GM21723 (cell line): ENCODE measurements around the gene PITX2.
A peak's percentile ranks its signal among the peaks of the same experiment; 100 is the strongest.

ENCODE experiments used
- ATAC-seq: cut with Tn5 transposase; IDR thresholded peaks from one replicate; pipeline ENCODE4 v1.9.1; 2021; ENCODE audit warnings: mild to moderate bottlenecking, moderate library complexity; ENCODE audit not compliant: unreplicated experiment

The PITX2 gene

DNA sequence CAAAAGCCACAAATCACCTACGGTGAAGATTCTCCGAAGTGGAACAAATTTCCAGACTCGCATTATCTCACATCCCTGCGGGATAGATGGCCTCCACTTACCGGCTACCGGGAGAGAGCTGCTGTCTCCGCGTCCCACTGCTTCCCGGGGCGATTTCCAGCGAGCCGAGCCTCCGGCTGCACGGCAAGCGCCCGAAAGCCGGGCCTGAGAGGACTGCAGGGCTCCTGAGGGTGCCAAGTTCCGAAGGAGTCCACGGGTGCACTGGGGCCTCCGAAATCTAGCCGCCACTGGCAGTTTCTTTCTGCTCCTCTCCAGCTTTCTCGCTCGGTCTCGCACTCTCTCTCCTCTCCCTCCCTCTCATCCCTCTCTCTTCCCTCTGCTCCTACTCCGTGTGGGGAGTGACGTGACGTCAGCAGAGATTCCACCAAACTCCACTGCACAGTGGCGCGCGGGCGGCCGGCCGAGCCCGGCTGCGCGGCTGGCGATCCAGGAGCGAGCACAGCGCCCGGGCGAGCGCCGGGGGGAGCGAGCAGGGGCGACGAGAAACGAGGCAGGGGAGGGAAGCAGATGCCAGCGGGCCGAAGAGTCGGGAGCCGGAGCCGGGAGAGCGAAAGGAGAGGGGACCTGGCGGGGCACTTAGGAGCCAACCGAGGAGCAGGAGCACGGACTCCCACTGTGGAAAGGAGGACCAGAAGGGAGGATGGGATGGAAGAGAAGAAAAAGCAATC lies 14.0 kb upstream of the PITX2 start:
- ATAC-seq = no peak

- no peak for ATAC-seq
These were observed 13.3 kb upstream of the PITX2 start for GRCh38 chr4:110636171-110636679.

DNA sequence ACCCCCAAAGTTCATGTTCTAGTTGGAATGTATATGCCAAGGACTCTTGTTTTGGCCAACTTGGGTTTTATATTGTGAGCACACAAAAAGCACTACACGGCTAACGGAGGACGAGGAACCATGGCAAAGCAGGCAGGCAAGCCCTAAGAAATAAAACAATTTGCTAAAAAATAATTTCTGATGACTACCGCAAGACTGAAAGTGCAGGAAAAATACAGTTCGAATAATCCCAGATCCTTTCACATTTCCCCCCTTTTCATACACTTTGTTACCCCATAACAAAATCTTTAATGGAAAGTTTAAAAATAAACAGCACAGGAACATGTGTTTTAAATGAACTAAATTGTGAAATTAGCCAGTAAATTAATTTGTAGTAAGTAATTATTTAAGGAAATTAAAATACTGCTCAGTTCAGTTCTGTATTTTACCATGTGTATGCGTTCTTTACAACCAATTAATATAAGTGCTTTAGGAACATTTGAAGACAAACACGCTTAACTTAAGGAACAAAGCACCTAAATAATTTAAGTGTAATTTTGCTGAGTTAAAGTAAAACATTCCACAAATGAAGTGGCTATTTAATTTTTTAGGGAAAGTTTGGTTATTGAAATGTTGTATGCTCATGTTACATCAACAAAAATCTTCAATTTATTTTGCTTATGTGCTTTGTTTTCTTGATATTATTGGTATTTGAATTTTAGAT lies 12.4 kb upstream of the PITX2 start:
- ATAC-seq = no peak

- no peak for ATAC-seq
These were observed 11.7 kb upstream of the PITX2 start for GRCh38 chr4:110634350-110635162.

DNA sequence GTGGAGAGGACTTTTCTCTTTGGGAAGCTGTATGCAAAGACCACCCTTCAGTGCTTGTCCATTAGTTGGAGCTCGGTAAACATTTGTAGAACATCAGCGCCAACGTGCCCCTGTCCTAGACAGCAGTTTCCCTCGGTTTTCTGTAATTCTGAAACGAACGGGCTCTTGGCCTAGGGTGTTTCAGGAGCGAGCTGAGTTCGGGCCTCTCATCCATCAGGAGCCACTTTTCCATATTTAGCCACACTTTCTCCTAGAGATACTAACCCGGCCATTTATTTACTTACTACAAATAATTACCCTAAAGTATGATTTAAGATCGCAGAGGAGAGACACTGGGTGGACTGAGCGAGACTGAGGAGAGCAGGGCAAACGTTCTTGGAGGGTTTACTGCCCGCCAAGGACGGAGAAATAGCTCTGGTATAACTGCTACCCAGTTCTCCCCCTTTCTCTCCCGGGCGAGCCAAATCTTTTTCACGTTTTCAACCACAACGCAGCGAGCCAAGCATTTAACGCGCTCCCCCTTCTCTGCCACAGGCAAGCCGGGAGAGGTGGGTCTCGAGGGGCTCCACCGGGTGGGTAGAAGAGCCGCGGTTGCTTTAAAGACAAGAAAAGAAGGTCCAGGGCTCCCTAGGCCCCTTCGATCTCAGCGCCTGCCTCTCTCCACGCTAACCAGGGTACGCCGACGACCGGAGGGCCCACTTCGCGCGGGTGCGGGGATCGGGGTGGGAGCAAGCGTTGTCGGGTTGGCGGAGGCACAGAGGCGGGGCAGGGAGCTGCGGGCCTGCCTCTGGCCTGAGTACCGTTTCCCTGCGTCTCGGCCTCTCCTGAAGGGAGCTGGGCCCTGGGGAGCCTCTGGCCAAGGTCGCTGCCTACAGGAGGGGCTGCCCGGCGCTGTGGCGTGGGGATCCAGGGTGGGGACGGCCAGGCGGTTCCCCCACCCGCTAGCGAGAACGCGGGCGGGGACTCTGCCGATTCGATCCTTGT lies 10.8 kb upstream of the PITX2 start:
- no peak for ATAC-seq

DNA sequence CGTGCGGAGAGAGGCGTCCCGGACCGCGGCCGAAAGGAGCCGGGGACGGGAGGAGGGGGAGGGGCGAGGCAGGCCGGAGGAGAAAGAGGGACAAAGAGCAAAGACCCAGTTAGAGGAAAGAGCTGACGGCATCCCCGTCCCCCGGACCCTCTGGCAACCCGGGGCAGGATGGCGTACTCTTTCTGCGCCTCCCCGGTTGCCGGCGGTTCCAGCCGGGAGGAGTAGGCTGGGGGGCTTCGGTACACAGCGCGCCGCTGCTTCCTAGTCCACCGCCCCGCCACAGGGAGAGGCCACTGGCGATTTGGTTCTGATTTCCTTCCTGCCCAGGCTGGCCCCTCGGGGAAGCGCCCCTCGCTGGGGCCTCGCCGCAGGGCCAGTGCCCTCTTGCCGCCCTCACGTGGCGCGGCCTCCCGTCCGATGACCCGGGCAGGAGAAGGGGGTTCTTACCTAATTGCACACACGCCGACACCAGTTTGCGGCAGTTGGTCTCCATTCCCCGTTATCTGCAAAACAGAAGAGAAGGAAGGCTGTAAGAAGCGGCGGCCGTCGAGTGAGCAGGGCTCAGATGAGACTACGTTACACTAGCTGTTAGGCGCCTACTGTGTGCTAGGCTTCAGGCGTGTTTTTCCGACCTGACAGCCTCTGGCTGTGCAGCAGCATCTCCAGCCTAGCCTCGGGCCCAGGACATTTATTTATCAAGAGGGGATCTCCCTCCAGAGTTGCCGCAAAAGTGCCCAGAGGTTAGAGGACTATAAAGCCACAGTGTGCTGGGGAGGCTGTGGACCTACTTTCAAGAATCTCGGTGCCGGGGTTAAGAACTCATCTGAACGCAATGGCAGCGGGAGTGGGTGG lies 9.9 kb upstream of the PITX2 start:
- ATAC-seq = peak; percentile 12

DNA sequence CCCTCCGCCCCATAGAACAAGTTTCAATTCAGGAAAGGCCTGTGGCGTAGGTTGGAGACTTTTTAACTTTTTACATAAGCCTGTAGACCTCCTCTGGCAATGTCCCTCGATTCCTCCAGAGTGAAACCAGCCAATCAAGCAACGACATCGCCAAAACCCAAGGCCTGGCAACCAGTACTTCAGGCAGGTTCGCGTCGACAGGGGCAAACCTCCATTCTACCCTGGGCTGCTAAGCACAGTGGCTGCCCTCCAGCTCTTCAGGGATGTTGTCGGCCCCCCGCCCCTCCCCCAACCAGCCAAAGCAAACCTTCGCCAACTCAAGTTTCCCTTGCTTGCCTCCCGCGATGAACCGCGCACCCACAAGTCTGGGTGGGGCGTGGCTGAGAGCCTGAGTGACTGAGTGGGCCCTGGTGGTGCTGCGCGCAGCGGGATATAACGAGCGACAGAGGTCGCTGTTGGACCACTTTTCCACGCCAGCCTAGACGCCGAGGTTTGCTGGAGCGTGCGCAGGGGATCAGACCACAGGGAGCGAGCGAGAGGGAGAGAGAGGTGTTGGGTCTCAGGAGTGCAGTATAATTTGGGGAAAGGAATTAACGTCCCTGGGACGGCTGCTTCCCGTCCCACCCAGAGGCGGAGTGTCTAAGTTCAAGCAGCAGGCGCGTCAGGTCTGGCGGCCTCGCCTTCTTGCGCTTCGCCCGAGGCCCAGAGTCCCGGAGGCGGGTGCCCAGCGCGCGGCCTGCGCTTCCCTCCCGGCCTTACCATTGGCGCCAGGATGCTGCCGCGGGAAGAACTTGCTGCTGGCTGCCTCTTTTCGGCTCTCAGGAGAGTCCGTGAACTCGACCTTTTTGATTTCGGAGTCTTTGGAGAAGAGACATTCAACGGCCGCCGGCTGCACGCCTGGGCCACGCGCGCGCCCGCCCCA lies 9.0 kb upstream of the PITX2 start:
- ATAC-seq = peak; percentile 99

DNA sequence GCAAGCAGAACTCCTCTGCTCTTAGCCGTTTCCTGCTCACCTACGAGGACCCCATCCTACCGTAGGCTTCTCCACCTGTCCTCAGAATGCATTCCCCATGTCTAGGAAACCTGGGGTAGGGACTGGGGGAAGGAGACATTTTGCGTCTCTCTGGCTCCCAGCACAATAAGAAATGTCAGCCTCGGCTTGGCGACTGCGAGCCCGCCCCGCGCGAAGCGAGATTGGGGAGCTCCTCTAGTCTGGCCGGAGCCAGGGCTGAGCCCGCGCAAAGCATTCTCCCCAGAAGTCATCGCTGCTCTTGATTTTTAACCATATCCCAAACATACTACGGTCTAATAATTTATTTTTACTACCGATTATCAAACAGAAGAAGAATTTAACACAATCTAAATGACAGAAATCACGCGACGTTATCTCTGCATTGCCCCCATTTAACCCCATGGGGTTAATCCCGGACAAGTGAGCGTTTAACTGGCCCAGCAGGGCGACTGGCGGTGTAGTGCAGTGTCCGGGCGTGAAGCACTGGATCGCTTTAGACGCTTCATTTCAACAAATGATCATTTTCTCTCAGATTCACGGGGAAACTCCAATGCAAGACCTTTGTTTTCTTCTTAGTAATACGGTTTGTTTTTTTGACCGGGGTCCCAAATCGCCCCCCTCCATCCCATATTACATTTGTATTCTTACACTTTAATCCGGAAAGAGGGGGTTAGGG lies 8.0 kb upstream of the PITX2 start:
- no peak for ATAC-seq

DNA sequence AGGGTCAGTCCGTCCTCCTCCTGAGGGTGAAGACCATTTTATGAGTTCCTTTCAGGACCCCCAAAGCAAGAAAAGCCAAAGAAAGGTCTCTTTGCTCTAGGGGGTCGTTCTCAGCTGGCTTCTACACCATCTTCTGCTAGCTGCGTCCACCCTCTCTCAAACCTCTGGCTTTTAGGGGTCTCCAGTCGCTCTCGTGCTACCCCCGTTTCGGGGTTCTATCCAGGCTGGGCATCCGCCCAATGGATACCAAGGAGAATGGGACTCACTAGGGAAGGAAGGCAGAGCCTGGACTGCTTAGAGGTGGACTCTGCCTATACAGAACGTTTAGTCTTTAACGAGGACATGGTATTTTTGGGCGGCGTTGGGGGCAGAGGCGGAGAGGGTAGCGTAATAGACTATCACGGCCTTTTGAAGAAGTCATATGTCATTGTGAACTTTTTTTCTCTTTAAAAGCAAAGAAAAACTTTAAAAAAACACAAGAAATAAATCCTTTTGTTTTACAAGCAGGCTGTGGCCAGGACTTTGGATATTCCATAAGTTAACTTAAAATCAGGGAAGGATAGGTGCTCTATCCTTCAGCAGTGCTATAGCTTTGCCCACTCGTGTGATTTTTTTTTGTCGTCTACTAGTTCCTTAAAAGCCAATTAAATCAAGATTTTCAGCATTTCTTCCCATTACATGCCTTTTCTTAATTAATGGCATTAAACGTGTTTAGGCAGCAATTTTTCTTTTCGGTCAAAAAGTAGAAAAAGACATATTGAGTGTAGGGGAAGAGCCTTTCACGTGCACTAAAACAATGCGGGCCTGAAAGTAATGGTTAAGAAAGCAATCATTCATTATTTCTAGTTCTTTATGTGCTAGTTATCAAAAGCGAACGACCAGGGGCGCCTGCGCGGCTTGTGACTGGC lies 7.2 kb upstream of the PITX2 start:
- no peak for ATAC-seq

GRCh38 chr4:110629214-110629754 lies 6.4 kb upstream of the PITX2 start:
- ATAC-seq = no peak

GRCh38 chr4:110628663-110629213 lies 5.9 kb upstream of the PITX2 start:
- no peak for ATAC-seq

DNA sequence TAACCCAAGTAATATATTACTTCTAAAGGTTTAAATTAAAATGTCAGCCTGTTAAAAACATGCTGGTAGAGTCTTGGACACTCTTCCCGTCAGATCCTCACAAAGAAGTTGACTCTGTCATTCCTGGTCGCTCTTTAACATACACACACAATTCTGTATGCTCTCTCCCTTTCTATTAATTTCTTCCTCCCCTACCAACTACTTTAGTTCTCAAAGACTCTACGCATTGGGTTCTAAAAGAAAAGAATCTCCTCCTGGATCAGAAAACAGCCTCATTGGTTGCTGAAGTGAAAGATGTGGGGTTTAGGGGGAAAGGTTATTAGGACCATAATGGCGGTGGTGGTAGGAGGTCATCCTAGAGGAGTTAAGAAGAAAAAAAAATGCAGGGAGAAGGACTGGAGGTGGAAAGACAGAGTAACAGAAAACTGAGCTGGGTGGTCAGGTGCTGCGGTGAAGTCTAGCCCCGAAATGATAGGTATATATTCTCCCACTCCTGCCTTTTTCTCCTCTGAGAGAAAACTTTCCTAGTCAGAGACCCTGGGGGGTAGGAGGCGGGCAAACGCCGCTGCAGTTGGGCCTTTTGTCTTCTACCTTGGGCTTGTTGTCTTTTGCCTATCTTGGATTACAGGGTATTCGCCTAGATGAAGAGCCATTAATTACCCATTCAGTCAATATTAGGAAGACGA lies 5.2 kb upstream of the PITX2 start:
- ATAC-seq = no peak

DNA sequence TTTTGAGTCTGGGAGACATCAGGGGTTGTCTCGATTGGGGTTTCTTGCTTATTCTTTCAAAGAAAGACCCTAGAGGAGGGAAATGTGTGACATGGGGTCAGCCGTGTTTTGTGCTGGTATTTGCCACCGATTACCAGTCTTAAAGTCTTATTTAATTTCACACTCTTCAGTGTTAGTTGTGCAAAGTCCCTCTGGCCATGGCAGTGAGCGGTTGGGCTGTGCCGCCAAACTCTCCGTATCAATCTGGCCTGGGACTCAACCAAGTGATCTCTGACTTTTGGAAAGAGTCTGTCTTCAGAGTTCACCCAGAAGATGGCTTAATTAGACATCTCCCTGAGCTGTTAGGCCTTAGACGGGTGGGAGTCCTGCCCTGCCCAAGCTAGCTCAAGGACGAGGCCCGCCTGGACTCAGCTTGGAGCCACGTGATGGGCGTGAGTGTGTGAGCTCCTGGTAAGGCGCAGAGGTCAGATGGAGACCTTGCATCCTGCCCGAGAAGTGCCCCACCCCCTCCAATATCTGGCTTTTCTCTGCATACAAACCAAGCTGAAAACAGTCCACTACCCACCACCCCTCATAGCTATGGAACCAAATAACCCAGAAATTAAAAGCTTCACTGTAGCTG lies 3.8 kb upstream of the PITX2 start:
- no peak for ATAC-seq

DNA sequence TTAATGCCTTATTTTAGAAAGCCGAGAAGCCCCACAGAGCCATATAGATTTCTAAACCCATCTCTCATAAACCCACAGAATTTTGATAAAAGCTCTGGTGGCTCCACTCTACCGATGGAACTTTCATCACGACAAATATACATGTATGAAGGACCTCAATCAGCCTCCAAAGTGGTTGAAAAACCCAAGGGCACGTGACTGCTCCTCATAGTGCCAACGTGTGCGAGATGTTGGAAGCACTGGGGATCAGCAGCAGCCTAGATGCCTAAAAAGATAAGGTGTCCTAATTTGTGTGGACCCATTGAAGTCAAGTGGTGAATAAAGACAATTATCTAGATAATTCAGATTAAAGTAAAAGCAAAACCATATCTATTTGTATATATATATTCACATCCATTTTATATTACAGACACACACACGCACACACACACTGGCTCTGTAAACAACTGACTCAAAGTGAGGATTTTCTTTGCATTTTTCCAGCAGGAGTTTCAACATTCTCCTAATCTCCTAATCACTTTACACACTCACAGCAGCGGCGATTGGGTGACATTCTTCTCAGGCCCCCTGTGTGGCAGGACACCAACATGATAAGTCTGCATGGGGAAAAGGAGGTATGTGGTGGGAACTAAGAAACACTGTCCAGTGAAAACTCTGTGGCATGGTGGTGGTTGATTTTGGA lies 2.8 kb upstream of the PITX2 start:
- ATAC-seq = no peak
